Measurements from ENCODE around the gene DSTYK.

The DSTYK gene

DNA sequence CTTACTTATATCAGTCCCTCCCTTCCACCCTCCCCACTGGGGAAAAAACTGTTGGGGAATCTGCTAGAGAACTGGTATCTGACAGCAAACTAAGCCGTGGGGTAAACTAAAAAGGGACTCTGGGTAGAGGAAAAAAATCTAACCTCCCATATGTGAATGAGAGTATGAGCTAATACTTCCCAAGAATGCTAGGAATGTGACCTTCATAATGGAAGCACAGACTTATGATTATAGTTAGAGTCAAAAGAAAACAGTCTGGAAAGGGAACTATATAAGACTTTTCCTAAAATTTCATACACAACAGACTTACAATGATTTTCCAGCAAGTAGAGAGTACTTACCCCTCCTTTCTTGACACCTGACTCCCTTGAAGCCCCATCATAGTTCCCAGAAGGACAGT lies 66.8 kb downstream of the DSTYK start:
- Histone ChIP-seq H3K4me3 (ENCODE audit: low read depth, low read length) (no peak overlapping the region), H3K36me3 (ENCODE audit: control insufficient read depth in 2 of 2, insufficient read depth in 1 of 2, low read length in 2 of 2) (peaks cover 0 to 21% of the 10 kb centered on the region in 2 experiments; a peak in 1 of 3 replicates), H3K27ac (ENCODE audit: extremely low read depth, low read depth, low read length) (no peak overlapping the region), H3K4me1 (ENCODE audit: control insufficient read depth, insufficient read depth, low read length) (no peaks in the 10 kb centered on the region), H3K9me3 (ENCODE audit: control insufficient read depth, insufficient read depth, low read depth, low read length) (no peaks in the 10 kb centered on the region)
- peak; percentile 49; the same call in 1 of the 2 replicates for TF ChIP-seq PRDM1 (tag by site-specific recombination; IDR thresholded peaks at IDR 0.05)
- TF ChIP-seq ZFP41 (tag by site-specific recombination; IDR thresholded peaks at IDR 0.05; ENCODE audit: borderline replicate concordance), result no peak
- TF ChIP-seq ZNF677 (tag by site-specific recombination; IDR thresholded peaks at IDR 0.05), result peak; percentile 88
- ChIA-PET POLR2A (interaction anchor here (1.3 kb wide), 1 partner anchor 23 kb away, joined by 4 read pairs; the partner anchor contains the start of gene RBBP5), CTCF (interaction anchor here (0.7 to 2.6 kb wide), 11 partner anchors 8 to 338 kb away, joined by 3 to 7 read pairs (median 3); no protein-coding TSS in a partner anchor)

- no peak overlapping the region for H3K27ac ChIP-seq (ENCODE audit: extremely low read depth, low read depth, low read length)
- POLR2A ChIA-PET, result interaction anchor here (0.5 to 1.3 kb wide), 3 partner anchors 22 to 51 kb away, joined by 3 to 4 read pairs (median 3); partner anchors contain the start of gene RBBP5
These were observed 67.3 kb downstream of the DSTYK start for GRCh38 chr1:205144046-205144720.

More at GRCh38 chr1:205144046-205144720, 67.3 kb downstream of the DSTYK start:
- peaks cover 0 to 17% of the 10 kb centered on the region in 2 experiments; a peak in 1 of 3 replicates for H3K36me3 ChIP-seq (ENCODE audit: control insufficient read depth in 2 of 2, insufficient read depth in 1 of 2, low read length in 2 of 2)
- CTCF ChIA-PET, result interaction anchor here (0.5 to 2.6 kb wide), 13 partner anchors 8 to 629 kb away, joined by 3 to 7 read pairs (median 4); no protein-coding TSS in a partner anchor
- no peaks in the 10 kb centered on the region for H3K9me3 ChIP-seq (ENCODE audit: control insufficient read depth, insufficient read depth, low read depth, low read length)
- no peaks in the 10 kb centered on the region for H3K4me1 ChIP-seq (ENCODE audit: control insufficient read depth, insufficient read depth, low read length)
- TF ChIP-seq ZNF792 (tag by site-specific recombination; IDR thresholded peaks at IDR 0.05) (no peak), ZNF18 (tag by site-specific recombination; IDR thresholded peaks at IDR 0.05) (no peak), ZNF549 (tag by site-specific recombination; IDR thresholded peaks at IDR 0.05) (no peak), BCL11A (tag by site-specific recombination; IDR thresholded peaks at IDR 0.05; ENCODE audit: low read depth) (no peak), YY1 (tag by site-specific recombination; IDR thresholded peaks at IDR 0.05) (no peak), ZNF624 (tag by site-specific recombination; IDR thresholded peaks at IDR 0.05) (no peak), MZF1 (tag by site-specific recombination; IDR thresholded peaks at IDR 0.05; ENCODE audit: borderline replicate concordance) (no peak), ZNF658 (tag by site-specific recombination; IDR thresholded peaks at IDR 0.05) (no peak), ZSCAN23 (tag by site-specific recombination; IDR thresholded peaks at IDR 0.05) (no peak), ZNF830 (tag by site-specific recombination; IDR thresholded peaks at IDR 0.05; ENCODE audit: low read depth) (no peak), ZNF768 (tag by site-specific recombination; IDR thresholded peaks at IDR 0.05) (no peak), FEZF1 (tag by site-specific recombination; IDR thresholded peaks at IDR 0.05) (no peak), ZSCAN30 (tag by site-specific recombination; IDR thresholded peaks at IDR 0.05) (no peak), ZNF138 (tag by site-specific recombination; IDR thresholded peaks at IDR 0.05; ENCODE audit: borderline replicate concordance) (no peak), ZNF184 (tag by site-specific recombination; IDR thresholded peaks at IDR 0.05) (no peak), ZNF16 (tag by site-specific recombination; IDR thresholded peaks at IDR 0.05; ENCODE audit: low read depth) (no peak), ZBTB10 (tag by site-specific recombination; IDR thresholded peaks at IDR 0.05) (no peak), ZNF433 (tag by site-specific recombination; IDR thresholded peaks at IDR 0.05; ENCODE audit: low read depth) (no peak)
- TF ChIP-seq, protein P1, sequence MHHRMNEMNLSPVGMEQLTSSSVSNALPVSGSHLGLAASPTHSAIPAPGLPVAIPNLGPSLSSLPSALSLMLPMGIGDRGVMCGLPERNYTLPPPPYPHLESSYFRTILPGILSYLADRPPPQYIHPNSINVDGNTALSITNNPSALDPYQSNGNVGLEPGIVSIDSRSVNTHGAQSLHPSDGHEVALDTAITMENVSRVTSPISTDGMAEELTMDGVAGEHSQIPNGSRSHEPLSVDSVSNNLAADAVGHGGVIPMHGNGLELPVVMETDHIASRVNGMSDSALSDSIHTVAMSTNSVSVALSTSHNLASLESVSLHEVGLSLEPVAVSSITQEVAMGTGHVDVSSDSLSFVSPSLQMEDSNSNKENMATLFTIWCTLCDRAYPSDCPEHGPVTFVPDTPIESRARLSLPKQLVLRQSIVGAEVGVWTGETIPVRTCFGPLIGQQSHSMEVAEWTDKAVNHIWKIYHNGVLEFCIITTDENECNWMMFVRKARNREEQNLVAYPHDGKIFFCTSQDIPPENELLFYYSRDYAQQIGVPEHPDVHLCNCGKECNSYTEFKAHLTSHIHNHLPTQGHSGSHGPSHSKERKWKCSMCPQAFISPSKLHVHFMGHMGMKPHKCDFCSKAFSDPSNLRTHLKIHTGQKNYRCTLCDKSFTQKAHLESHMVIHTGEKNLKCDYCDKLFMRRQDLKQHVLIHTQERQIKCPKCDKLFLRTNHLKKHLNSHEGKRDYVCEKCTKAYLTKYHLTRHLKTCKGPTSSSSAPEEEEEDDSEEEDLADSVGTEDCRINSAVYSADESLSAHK (tag by site-specific recombination; IDR thresholded peaks at IDR 0.05), result no peak
- TF ChIP-seq, protein P2, sequence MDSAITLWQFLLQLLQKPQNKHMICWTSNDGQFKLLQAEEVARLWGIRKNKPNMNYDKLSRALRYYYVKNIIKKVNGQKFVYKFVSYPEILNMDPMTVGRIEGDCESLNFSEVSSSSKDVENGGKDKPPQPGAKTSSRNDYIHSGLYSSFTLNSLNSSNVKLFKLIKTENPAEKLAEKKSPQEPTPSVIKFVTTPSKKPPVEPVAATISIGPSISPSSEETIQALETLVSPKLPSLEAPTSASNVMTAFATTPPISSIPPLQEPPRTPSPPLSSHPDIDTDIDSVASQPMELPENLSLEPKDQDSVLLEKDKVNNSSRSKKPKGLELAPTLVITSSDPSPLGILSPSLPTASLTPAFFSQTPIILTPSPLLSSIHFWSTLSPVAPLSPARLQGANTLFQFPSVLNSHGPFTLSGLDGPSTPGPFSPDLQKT (IDR thresholded peaks at IDR 0.05; ENCODE audit: borderline replicate concordance, low read depth, low read length), result no peak
- no peak overlapping the region for H3K4me3 ChIP-seq (ENCODE audit: low read depth, low read length)

Measured in HEK293 (cell line).